Measurements from ENCODE around the gene ADAM23. TPM values are rescaled to one million over a fixed set of nuclear protein-coding genes. Genes with fewer than 3 reads are reported as not detected.
A peak's percentile ranks its signal among the peaks of the same experiment; 100 is the strongest.

The ADAM23 gene
- total and polyA plus RNA-seq, 5 experiments from 2014 or later = 0.10 to 0.30 TPM; not detected in 3

GRCh38 chr2:206424134-206424533, 19.2 kb upstream of the ADAM23 start:
- POLR2A ChIA-PET = no interaction called here
- Mint-ChIP-seq H3K9me3 (peaks cover 0 to 12% (median 3%) of the 10 kb centered on the region in 9 donors), H3K36me3 (peaks cover 0 to 8% (median 2%) of the 10 kb centered on the region in 3 donors), H3K27me3 (peaks cover 7 to 25% (median 15%) of the 10 kb centered on the region in 5 donors), H3K27ac (no peak overlapping the region), H3K4me1 (no peaks in the 10 kb centered on the region), H3K4me3 (no peak overlapping the region)
- DNase-seq (no peak), ATAC-seq (no peak)

GRCh38 chr2:206428783-206429182, 14.5 kb upstream of the ADAM23 start:
- Mint-ChIP-seq H3K27me3 (peaks cover 0 to 11% (median 6%) of the 10 kb centered on the region in 5 donors), H3K9me3 (peaks cover 0 to 7% (median 0%) of the 10 kb centered on the region in 9 donors), H3K27ac (no peak overlapping the region), H3K36me3 (no peaks in the 10 kb centered on the region), H3K4me3 (no peak overlapping the region), H3K4me1 (no peaks in the 10 kb centered on the region)
- ATAC-seq (no peak), DNase-seq (no peak)
- POLR2A ChIA-PET = no interaction called here

GRCh38 chr2:206430452-206430851, 12.9 kb upstream of the ADAM23 start:
- no peak for ATAC-seq
- Mint-ChIP-seq H3K36me3 (no peaks in the 10 kb centered on the region), H3K4me1 (no peaks in the 10 kb centered on the region), H3K27me3 (peaks cover 0 to 11% (median 7%) of the 10 kb centered on the region in 5 donors), H3K27ac (no peak overlapping the region), H3K9me3 (peaks cover 0 to 7% (median 0%) of the 10 kb centered on the region in 9 donors), H3K4me3 (no peak overlapping the region)
- no peak for DNase-seq
- POLR2A ChIA-PET = no interaction called here

- H3K9me3 Mint-ChIP-seq = peaks cover 0 to 6% (median 0%) of the 10 kb centered on the region in 9 donors
- peaks cover 0 to 17% (median 7%) of the 10 kb centered on the region in 5 donors for H3K27me3 Mint-ChIP-seq
- H3K4me3 Mint-ChIP-seq = no peak overlapping the region
- no peak for DNase-seq
- no peak for ATAC-seq
- no peak overlapping the region for H3K27ac Mint-ChIP-seq
- H3K4me1 Mint-ChIP-seq = no peaks in the 10 kb centered on the region
- no peaks in the 10 kb centered on the region for H3K36me3 Mint-ChIP-seq
- POLR2A ChIA-PET = no interaction called here
Observed at GRCh38 chr2:206431439-206431838, 11.9 kb upstream of the ADAM23 start.

GRCh38 chr2:206432193-206433082, 10.9 kb upstream of the ADAM23 start:
- Mint-ChIP-seq H3K4me1 (no peaks in the 10 kb centered on the region), H3K27ac (no peak overlapping the region), H3K36me3 (no peaks in the 10 kb centered on the region), H3K4me3 (no peak overlapping the region), H3K9me3 (peaks cover 0 to 4% (median 0%) of the 10 kb centered on the region in 9 donors), H3K27me3 (peaks cover 2 to 15% (median 9%) of the 10 kb centered on the region in 5 donors)
- DNase-seq = no peak
- POLR2A ChIA-PET = no interaction called here
- no peak for ATAC-seq

GRCh38 chr2:206433190-206433589, 10.1 kb upstream of the ADAM23 start:
- Mint-ChIP-seq H3K9me3 (peaks cover 0 to 4% (median 0%) of the 10 kb centered on the region in 9 donors), H3K36me3 (no peaks in the 10 kb centered on the region), H3K27me3 (peaks cover 10 to 18% (median 11%) of the 10 kb centered on the region in 5 donors), H3K4me1 (no peaks in the 10 kb centered on the region), H3K4me3 (no peak overlapping the region), H3K27ac (no peak overlapping the region)
- POLR2A ChIA-PET = no interaction called here
- ATAC-seq (no peak), DNase-seq (no peak)

- Mint-ChIP-seq H3K36me3 (no peaks in the 10 kb centered on the region), H3K4me1 (no peaks in the 10 kb centered on the region), H3K9me3 (peaks cover 0 to 4% (median 0%) of the 10 kb centered on the region in 9 donors), H3K4me3 (no peak overlapping the region), H3K27ac (no peak overlapping the region), H3K27me3 (peaks cover 12 to 20% (median 14%) of the 10 kb centered on the region in 5 donors)
- ATAC-seq (no peak), DNase-seq (no peak)
- POLR2A ChIA-PET = no interaction called here
Observed at GRCh38 chr2:206433686-206434085, 9.6 kb upstream of the ADAM23 start.

GRCh38 chr2:206435742-206436141, 7.6 kb upstream of the ADAM23 start:
- no peaks in the 10 kb centered on the region for H3K36me3 Mint-ChIP-seq
- ATAC-seq = no peak
- H3K4me3 Mint-ChIP-seq = no peak overlapping the region
- no peak overlapping the region for H3K27ac Mint-ChIP-seq
- peaks cover 21 to 32% (median 28%) of the 10 kb centered on the region in 5 donors for H3K27me3 Mint-ChIP-seq
- no peaks in the 10 kb centered on the region for H3K9me3 Mint-ChIP-seq
- no peak for DNase-seq
- no peaks in the 10 kb centered on the region for H3K4me1 Mint-ChIP-seq
- POLR2A ChIA-PET = no interaction called here

- Mint-ChIP-seq H3K4me3 (no peak overlapping the region), H3K27me3 (peaks cover 28 to 56% (median 46%) of the 10 kb centered on the region in 5 donors), H3K27ac (no peak overlapping the region), H3K9me3 (no peaks in the 10 kb centered on the region), H3K4me1 (peaks cover 5 to 14% (median 8%) of the 10 kb centered on the region in 4 donors), H3K36me3 (no peaks in the 10 kb centered on the region)
- ATAC-seq = no peak
- DNase-seq = no peak
- POLR2A ChIA-PET = no interaction called here
Observed at GRCh38 chr2:206438196-206438724, 5.1 kb upstream of the ADAM23 start.

GRCh38 chr2:206442474-206442832, 879 bp upstream of the ADAM23 start:
- no peak for DNase-seq
- Mint-ChIP-seq H3K27ac (no peak overlapping the region), H3K4me1 (peaks cover 8 to 23% (median 15%) of the 10 kb centered on the region in 4 donors), H3K36me3 (no peaks in the 10 kb centered on the region), H3K27me3 (peaks cover 46 to 81% (median 58%) of the 10 kb centered on the region in 5 donors), H3K9me3 (no peaks in the 10 kb centered on the region), H3K4me3 (peak overlapping the region; percentile 54 to 77 (median 67))
- ATAC-seq = no peak
- POLR2A ChIA-PET = no interaction called here

- DNase-seq (peak in 2 of 10 donors; percentile 6 to 7), ATAC-seq (peak; percentile 42 to 56)
- H3K36me3 Mint-ChIP-seq = no peaks in the 10 kb centered on the region
- peak overlapping the region; percentile 60 to 85 (median 76) for H3K4me3 Mint-ChIP-seq
- no peaks in the 10 kb centered on the region for H3K9me3 Mint-ChIP-seq
- no peak overlapping the region for H3K27ac Mint-ChIP-seq
- H3K4me1 Mint-ChIP-seq = peaks cover 8 to 23% (median 15%) of the 10 kb centered on the region in 4 donors
- POLR2A ChIA-PET = no interaction called here
- peaks cover 45 to 81% (median 59%) of the 10 kb centered on the region in 5 donors for H3K27me3 Mint-ChIP-seq
Observed at GRCh38 chr2:206443735-206444527, 599 bp downstream of the ADAM23 start.

- Mint-ChIP-seq H3K4me3 (no peak overlapping the region), H3K27ac (no peak overlapping the region), H3K36me3 (peaks cover 0 to 4% (median 0%) of the 10 kb centered on the region in 3 donors), H3K9me3 (peaks cover 0 to 6% (median 0%) of the 10 kb centered on the region in 9 donors), H3K27me3 (peaks cover 40 to 73% (median 57%) of the 10 kb centered on the region in 5 donors), H3K4me1 (peaks cover 8 to 23% (median 15%) of the 10 kb centered on the region in 4 donors)
- POLR2A ChIA-PET = no interaction called here
- ATAC-seq (no peak), DNase-seq (no peak)
Observed at GRCh38 chr2:206445948-206446347, 2.6 kb downstream of the ADAM23 start.

GRCh38 chr2:206452242-206452641, 8.9 kb downstream of the ADAM23 start:
- POLR2A ChIA-PET = no interaction called here
- peaks cover 0 to 5% (median 0%) of the 10 kb centered on the region in 3 donors for H3K36me3 Mint-ChIP-seq
- ATAC-seq = no peak
- H3K27ac Mint-ChIP-seq = no peak overlapping the region
- no peaks in the 10 kb centered on the region for H3K4me1 Mint-ChIP-seq
- H3K27me3 Mint-ChIP-seq = peaks cover 24 to 50% (median 34%) of the 10 kb centered on the region in 5 donors
- no peak overlapping the region for H3K4me3 Mint-ChIP-seq
- DNase-seq = no peak
- H3K9me3 Mint-ChIP-seq = peaks cover 0 to 7% (median 0%) of the 10 kb centered on the region in 9 donors
